NCI-H748 (cell line): ENCODE data around the gene YIPF2.
"Not testable (repeated sequence)": the region's sequence is repeated elsewhere in the genome, so short reads cannot be mapped to it uniquely, and the experiment has no call there.

ENCODE experiments used
- DNase-seq: peaks from one replicate; lab custom pipeline; 2025; ENCODE audit not compliant: unreplicated experiment; lab: John Stamatoyannopoulos, UW

YIPF2 gene

DNA sequence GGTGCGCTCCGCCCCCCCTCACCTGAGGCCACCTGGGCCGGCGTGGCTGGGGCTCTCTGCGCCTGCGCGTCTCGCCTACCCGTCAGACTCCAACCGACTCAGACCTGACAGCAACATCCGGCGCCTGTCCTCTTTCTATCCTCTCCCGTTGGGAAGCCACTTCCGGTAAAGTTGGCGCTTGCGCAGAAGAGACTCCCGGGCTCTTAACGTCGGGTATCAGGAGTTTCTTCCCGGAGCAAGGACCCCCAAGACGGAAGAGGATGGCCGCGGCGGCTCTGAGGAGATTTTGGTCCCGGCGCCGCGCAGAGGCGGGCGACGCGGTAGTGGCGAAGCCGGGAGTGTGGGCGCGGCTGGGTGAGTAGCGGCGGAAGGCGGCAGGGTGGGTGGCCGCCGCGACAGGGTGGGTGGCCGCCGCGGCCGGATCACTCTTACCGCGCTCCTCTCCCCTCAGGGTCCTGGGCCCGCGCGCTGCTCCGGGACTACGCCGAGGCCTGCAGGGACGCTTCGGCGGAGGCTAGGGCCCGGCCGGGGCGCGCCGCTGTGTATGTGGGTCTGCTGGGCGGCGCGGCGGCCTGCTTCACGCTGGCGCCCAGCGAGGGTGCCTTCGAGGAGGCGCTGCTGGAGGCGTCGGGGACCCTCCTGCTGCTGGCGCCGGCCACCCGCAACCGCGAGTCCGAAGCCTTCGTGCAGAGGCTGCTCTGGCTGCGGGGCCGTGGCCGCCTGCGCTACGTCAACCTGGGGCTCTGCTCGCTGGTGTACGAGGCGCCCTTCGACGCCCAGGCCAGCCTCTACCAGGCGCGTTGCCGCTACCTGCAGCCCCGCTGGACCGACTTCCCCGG, at the start of gene YIPF2, which contains the start of gene TIMM29:
TSS of gene YIPF2 (minus strand) at position 77 of the 839 bp plus-strand sequence. CDS start 229 bp downstream, outside the sequence.
TSS of gene TIMM29 (plus strand) at position 249 of the 839 bp plus-strand sequence. CDS start at position 261, 12 bp downstream.
- peak; percentile 96 for DNase-seq

DNA sequence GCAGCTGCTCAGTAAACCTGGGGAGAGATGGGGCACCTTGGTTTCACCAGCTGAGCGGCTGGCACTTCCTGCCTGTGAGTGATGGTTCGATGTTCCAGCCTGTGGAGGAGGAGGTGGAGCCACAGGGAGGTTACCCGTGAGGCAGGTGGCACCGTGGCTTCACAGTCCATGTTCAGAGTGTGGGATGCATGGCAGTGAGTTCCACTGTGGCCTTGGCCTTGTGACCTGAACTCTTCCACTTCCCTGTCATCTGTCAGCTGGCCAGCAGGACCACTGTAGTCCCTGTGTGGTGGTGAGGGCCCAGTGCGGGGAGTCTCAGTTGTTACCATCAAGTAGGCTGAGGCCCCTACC, 49.3 kb upstream of the YIPF2 start:
- no peak for DNase-seq

DNA sequence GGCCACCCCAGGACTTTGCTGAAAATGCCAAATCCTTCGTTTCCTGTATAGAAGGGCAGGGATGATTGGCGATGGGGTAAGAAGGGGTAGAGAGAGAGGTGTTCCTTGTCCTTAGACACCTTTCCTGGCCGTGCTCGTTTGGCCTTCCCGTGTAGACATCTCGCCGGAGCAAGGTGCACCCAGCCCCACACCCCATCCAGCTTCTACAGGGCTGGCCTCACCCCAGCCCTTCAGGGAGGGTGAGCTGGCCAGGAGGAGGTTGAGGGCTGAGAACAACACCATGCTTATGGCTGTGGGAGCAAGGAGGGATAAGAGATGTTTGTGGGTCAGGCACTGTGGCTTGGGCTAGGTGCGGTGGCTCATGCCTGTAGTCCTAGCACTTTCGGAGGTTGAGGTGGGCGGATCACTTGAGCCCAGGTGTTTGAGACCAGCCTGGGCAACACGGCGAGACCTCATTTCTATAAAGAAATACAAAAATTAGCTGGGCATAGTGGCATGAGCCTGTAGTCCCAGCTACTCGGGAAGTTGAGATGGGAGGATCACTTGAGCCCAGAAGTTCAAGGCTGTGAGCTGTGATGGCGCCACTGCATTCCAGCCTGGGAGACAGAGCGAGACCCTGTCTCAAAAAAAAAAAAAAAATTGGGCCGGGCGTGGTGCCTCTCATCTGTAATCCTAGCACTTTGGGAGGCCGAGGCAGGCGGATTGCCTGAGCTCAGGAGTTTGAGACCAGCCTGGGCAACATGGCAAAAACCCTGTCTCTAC, 47.9 kb upstream of the YIPF2 start:
- no peak for DNase-seq

DNA sequence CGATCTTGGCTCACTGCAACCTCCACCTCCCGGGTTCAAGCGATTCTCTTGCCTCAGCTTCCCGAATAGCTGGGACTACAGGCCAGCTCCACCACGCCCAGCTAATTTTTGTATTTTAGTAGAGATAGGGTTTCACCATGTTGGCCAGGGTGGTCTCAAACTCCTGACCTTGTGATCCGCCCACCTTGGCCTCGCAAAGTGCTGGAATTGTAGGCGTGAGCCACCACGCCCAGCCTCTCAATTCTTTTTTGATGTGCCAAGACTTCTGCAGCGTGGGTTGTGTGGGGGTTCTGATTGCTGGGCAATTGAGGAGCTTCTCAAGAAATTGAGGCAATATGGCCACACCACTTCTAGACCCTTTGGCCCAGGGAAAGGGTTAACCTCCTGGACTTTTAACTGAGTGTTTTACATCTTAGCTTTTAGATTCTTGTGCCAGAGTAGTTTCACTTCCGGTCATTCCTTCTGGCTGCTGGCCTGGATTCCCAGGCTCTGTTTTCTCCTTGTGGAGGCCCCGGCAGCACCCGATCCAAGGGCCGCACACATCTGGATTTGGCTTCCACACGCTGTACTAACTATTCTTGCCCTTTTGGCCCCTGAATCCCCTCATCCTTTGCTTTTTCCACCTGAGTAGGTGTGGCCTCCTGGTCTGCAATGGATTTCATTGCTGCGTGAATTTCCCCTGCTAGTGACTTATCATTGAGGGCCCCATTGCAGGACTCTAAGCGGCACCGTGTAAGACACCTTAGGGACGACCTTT, 47.1 kb upstream of the YIPF2 start:
- no peak for DNase-seq

DNA sequence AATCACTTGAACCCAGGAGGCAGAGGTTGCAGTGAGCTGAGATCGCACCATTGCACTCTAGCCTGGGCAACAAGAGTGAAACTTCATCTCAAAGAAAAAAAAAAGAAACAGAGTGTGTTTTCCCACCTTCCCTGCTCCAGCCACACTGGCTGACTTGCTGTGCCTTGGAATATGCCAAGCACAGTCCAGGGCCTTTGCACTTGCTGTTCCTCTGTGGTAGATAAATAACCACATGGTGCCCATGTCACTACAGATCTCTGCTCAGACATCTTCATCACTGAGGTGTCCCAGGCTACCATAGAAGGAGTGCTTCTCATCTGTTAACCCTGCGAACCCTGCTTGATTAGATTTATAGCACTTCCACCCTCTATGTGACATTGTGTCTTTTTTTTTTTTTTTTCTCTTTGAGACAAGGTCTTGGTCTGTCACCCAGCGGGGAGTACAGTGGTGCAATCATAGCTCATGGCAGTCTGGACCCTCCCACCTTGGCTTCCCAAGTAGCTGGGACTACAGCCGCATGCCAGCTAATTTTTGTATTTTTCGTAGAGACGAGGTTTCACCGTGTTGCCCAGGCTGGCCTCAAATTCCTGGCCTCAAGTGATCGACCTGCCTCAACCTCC, 42.8 kb upstream of the YIPF2 start:
- DNase-seq, result no peak

DNA sequence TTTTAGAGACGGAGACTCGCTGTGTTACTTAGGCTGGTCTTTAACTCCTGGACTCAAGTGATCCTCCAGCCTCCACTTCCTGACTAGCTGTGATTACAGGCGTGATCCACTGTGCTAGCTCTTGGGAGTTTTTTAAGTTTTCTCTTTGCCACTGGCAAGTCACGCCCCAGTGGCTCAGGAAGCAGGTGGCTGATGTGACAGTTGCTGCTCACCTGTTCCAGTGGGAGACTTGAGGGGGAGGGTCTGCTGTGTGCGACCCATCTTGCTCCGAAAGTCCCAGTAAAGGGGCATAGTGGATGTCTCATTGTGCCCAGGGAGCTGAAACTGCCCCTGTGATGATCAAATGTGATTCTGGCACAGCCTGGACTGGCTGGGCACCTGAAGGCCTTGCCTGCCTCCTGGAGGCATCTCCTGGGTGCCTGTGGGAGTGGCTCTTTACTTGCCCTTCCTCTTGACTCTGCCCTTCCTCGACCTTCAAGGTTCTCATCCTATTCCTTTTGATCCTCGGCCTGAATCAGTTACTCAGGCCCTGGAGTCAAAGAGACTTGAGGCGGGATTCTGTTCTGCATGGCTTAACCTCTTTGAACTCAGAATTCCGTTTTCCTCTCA, 40.2 kb upstream of the YIPF2 start:
- no peak for DNase-seq

DNA sequence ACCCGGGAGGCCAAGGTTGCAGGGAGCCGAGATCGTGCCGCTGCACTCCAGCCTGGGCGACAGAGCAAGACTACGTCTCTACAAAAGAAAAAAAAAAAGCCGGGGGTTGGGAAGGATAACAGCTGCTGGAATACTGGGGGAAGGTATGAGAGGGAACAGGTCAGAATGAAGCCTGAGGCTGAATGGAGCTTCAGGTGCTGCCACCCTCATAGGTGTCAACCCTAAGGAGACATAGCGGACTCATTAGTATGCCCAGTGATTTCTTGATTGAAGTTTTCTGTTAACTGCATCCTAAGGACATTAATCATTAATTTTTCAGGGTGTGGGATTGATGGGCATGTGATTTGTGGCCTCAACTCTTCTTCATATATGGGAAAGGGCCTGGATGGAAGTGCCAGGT, 38.4 kb upstream of the YIPF2 start:
- no peak for DNase-seq

DNA sequence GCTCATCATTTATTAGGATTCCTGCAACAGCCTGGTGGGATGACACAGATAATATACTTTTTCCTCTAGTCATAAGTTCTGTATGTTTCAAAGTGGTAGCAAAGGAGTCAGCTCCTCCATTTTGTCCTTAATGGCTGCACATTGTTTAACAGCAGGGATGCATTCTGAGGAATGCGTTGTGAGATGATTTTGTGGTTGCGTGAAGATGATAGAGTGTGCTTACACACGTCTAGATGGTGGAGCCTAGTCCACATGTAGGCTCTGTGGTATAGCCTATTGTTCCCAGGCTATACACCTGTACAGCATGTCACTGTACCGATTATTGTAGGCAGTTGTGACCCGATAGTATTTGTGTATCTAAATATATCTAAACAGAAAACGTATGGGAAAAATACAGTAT, 37.0 kb upstream of the YIPF2 start:
- DNase-seq, result no peak

DNA sequence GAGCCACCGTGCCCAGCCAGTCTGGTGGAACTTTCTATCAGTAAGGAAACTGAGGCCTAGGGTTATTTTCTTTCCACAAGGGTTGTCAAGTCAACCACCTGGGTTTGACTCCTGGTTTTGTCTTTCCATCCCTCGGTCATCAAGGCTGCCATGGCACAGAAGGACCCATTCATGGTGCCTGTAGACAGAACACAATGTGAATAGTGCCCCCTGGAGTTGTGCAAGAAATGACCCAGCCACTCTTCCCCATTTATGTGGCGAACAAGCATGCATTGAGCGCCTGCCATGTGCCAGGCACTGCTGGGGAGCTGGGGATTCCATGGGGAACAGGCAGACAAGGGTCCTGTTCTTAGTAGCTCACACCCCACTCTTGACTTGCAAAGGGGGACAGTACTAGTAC, 36.5 kb upstream of the YIPF2 start:
- no peak for DNase-seq

DNA sequence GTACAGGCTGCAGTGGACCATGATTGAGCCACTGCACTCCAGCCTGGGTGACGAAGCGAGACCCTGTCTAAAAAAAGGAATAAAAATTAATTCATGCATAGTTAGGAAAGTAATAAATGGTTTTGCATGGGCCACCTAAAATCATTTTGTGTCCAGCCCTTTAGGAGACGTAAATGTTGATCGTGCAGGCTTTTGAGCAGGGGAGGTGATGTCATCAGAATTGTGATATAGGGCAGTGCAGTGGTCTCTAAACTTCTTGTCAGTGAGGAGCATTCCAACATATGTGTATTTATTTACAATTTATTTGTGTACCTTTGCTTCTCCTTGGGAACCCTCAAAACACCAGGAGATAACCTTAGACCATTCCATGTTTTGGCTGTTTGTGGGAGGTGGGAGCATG, 35.4 kb upstream of the YIPF2 start:
- no peak for DNase-seq

DNA sequence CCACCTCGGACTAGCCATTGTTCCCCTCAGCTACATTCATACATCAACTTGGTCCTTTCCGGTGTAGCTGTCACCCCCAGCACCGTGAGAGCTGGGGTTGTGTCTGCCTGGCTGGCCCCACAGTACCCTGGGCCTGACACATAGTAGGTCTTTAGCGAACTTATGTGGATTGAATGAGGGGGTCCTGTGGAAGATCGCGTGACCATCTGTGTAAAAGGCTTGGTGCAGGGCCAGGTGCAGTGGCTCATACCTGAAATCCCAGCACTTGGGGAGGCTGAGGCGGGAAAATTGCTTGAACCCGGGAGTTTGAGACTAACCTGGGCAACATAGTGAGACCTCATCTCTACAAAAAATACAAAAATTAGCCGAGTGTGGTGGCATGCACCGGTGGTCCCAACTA, 34.4 kb upstream of the YIPF2 start:
- DNase-seq, result no peak

DNA sequence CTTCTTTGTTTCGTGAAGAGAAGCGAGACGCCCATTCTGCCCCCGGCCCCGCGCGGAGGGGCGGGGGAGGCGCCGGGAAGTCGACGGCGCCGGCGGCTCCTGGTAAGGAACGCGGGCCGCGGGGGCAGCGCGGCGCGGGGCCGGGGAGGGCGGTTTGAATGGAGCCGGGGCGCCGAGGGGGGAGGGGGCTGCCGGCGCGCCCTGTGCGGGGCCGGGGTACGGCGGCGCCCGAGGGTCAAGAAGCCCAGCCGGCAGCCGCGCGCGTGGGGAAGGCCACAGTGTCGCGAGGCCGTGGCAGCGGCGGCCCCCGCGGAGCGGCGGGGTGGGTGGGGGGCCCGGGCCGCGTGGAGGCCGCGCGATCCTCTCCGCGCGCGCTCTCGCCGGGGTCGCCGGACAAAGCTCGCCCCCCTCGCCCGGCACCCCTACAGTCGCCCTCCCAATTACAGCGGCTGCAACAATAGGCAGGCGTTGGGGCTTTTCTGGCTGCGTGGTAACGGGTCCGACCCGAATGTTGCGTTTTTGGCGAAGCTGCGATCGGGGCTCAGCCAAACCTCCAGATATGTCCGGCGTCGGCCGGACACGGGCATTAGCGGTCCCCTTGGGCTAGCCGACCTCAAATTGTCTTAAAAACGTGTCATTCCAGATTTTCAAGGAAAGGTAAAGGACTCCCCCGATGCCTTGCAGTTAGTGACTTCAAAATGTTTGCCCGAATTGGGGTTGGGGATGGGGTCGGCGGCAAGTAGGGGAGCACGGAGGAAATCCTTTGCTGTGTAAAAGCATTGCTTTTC, 32.8 kb upstream of the YIPF2 start:
- DNase-seq, result peak; percentile 43

DNA sequence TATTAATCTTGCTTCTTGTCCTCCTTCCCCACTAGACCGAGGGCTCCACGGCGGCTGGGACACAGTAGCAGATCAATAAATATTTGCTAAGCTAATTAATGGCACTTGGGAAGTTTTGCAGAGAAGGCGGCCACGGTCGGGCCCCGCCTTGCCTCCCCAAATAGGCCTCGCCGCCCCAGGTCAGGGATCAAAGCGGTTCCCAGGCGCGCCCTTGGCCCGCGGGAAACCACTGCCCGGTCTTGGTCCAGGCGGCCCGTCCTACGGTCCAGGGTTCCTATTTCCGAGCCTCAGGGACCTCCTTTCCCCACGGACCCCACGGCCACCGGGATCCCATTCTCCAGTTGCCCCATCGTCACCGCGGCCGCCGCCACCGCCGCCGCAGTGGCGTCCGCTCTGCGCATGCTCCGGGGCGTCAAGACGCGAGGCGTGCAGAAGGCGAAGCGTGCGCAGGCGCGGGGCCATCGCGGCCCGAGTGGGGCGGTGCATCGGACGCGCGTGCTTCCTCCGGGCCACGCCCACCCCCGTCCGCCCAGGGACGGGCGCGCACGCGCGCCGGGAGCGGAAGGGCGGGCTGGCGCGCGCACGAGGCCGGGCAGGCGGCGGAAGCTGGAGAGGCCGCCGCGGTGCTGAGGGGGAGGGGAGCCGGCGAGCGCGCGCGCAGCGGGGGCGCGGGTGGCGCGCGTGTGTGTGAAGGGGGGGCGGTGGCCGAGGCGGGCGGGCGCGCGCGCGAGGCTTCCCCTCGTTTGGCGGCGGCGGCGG, 32.1 kb upstream of the YIPF2 start, which contains the start of gene SMARCA4:
TSS of gene SMARCA4 (plus strand) at position 717 of the 759 bp plus-strand sequence. CDS start 23,122 bp downstream, outside the sequence.
- DNase-seq, result peak; percentile 94

DNA sequence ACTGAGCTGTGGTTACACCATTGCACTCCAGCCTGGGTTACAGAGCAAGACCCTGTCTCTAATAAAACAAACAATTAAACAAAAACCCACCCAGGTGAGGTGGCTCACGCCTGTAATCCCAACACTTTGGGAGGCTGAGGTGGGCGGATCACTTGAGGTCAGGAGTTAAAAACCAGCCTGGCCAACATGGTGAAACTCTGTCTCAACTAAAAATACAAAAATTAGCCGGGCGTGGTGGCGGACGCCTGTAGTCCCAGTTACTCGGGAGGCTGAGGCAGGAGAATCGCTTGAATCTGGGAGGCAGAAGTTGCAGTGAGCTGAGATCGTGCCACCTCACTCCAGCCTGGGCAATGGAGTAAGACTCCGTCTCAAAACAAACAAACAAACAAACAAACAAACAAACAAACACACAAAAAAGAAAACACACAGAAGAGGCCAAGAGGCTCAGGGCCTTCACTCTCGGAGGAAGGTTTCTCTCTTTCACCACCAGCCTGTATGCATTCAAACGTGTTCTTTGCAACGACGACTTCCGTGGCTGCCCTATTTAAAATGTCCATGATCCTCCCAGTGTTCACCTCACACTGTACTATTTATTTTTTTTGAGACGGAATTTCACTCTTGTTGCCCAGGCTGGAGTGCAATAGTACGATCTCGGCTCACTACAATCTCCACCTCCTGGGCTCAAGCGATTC, 31.0 kb upstream of the YIPF2 start:
- not testable (repeated sequence) for DNase-seq

DNA sequence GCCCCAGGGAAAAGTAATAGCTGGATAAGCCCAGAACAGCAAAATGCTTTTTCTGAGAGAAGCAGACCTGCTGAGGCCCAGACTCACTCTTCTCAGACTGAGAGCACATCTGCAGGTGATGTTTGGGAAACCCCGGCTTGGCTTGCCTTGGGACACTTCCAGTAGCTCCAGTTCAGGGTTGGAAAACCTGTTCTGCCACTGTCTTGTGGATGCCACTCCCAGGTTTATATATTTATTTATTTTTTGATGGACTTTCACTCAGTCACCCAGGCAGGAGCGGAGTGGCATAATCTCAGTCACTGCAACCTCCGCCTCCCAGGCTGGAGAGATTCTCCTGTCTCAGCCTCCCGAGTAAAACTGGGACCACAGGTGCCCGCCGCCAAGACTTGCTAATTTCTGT, 24.4 kb upstream of the YIPF2 start:
- peak; percentile 21 for DNase-seq

DNA sequence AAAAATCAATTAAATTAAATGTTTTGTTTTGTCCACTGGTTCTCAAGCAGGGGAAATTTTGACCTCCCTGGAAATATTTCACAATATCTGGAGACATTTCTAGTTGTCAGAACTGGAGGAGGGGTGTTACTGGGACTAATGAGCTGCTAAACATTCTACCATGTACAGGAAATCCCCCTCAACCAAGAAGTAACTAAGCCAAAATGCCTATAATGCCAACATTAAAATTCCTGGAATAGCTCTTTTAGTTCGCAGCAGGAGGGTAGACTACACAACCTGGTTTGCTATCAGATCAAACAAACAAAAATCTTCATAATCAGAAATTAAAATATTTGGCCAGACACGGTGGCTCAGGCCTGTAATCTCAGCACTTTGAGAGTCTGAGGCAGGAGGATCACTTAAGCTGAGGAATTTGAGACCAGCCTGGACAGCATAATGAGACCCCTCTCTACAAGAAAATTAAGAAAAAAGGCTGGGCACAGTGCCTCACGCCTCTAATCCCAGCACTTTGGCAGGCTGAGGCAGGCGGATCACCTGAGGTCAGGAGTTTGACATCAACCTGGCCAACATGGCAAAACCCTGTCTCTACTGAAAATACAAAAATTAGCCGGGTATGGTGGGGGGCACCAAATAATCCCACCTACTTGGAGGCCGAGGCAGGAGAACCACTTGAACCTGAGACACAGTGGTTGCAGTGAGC, 18.7 kb upstream of the YIPF2 start:
- DNase-seq, result no peak

DNA sequence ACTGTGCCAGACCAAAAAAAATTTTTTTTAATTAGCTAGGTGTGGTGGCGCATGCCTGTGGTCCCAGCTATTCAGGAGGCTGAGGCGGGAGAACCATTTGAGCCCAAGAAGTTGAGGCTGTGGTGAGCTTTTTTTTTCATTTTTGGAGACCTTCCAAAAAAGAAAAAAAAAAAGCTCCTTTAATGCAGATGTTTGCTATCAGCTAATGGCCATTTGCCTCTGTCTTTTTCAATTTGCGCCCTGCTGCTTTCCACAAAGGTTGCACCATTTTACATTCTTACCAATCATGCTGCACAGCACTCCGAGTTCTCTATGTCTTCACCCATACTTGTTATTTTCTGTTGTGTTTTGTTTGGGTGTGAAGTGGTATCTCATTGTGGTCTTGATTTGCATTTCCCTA, 16.8 kb upstream of the YIPF2 start:
- no peak for DNase-seq

DNA sequence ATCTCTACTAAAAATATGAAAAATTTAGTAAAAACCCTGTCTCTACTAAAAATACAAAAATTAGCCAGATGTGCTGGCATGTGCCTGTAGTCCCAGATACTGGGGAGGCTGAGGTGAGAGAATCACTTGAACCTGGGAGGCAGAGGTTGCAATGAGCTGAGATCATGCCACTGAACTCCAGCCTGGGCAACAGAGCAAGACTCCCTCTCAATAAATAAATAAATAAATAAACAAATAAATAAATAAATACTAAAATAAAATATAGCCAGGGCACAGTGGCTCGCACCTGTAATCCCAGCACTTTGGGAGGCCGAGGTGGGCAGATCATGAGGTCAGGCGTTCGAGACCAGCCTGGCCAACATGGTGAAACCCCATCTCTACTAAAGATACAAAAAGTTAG, 15.0 kb upstream of the YIPF2 start:
- DNase-seq, result not testable (repeated sequence)
